HFF-Myc (cell line): ENCODE data around the gene ITPKA.

ENCODE experiments used
- DNase-seq: peaks from one replicate; pipeline ENCODE4 v3.0.0-alpha.2; 2011; ENCODE audit warnings: low read depth; ENCODE audit errors: extremely low read depth
- H3K4me3 ChIP-seq: replicated peaks from 2 replicates; pipeline ENCODE4 v1.5.1; 2011; ENCODE audit warnings: low read depth, mild to moderate bottlenecking, control low read depth, low read length
- CTCF ChIP-seq: IDR thresholded peaks from 2 replicates; pipeline ENCODE4 v1.5.1; 2012; ENCODE audit warnings: mild to moderate bottlenecking, low read depth, low read length, control low read depth; ENCODE audit errors: missing control alignments

The ITPKA gene

GRCh38 chr15:41502795-41503668, 9.4 kb downstream of the ITPKA start:
- no peak for DNase-seq
- H3K4me3 ChIP-seq: no peak overlapping the region

GRCh38 chr15:41503669-41504010, 10.0 kb downstream of the ITPKA start:
- DNase-seq: no peak
- TF ChIP-seq CTCF: no peak
- H3K4me3 ChIP-seq: no peak overlapping the region

More at GRCh38 chr15:41502795-41503668, 9.4 kb downstream of the ITPKA start:
- no peak for TF ChIP-seq CTCF

- no peak for DNase-seq
- TF ChIP-seq CTCF: no peak
- H3K4me3 ChIP-seq: no peak overlapping the region
These were observed 11.2 kb downstream of the ITPKA start for GRCh38 chr15:41504751-41505492.

DNA sequence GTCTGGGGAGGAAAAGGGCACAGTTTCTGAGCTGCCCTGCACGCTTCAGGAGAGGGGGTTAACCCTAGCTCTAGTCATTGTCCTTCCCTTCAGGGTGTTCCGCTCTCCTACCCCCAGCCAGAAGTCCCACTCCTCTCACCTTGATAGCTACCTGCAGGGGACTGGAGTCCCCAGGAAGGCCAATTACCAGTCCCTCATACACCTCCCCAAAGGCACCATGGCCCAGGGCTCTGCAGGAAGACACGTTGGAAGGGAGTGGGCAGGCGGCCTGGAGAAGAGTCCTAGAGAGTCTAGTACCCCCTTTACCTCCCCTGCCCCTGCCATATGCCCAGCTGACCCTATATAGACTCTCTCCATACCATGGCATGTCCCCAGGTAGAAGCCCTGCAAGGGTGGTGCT, 12.1 kb downstream of the ITPKA start:
- H3K4me3 ChIP-seq: no peak overlapping the region
- no peak for TF ChIP-seq CTCF
- no peak for DNase-seq

DNA sequence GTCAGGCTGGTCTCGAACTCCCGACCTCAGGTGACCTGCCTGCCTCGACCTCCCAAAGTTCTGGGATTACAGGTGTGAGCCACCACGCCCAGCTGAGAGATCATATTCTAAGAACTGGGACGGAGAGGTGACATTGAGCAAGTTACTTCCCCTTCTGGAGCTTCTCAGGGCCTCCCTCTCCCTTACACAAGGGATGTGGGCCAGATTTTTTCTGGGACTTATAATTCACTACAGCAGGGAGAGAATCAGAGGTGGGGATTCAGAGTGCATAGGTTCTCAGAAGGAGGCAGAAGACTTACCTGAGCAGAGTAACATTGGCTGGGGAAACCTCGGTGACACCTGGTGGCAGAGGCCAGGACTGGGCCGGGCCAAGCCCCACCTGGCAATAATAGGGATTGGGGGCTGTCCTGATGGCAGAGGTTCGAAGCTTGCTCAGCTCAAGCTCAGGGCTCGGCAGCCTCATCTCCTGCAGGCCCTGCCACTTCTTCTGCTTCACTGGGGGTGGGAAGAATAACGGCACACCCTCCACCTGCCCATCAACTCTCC, 13.2 kb downstream of the ITPKA start:
- no peak for DNase-seq
- TF ChIP-seq CTCF: no peak

GRCh38 chr15:41507820-41508290, 14.2 kb downstream of the ITPKA start:
- no peak for TF ChIP-seq CTCF
- DNase-seq: no peak
- H3K4me3 ChIP-seq: no peak overlapping the region

More for the DNA sequence above, 13.2 kb downstream of the ITPKA start:
- no peak overlapping the region for H3K4me3 ChIP-seq
